Measurements from ENCODE around the gene POLR3A.

The POLR3A gene

DNA sequence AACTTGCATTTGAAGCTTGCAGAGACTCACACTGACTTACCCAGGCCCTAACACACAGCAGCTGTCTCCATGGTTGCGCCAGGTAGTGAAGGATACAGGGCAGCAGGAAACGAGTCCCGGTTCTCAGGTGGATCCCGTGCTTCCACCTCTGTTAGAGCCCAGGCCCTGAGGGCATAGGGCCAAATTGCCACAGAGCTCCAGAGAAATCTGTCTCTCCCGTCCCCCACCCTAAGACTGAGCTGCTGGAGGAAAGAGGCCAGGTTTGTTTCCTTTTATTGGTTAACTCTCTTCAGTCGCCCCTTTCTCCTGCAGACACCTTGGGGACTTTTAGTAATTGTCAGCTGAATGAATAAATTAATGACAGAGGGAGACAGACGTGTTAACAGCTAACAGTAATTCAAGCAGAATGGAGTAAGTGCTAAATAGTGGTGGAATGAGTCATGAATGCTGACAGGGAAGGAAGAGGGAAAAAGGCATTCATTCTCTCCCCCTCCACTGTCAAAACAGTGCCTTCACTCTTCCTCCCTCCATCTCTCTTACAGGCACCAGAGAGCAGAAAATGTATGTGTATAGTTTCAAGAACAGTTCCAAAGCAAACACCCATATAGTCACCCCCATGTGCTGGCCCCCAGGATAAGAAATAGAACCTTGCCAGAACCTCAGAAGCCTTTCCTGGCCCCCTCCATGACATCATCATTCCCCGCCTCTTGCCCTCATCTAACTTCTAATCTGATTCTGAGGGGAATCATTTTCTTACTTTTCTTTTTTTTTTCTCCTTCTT is 86.0 kb downstream of the POLR3A start:
- peak; percentile 70 for DNase-seq (ENCODE audit: low spot score)

DNA sequence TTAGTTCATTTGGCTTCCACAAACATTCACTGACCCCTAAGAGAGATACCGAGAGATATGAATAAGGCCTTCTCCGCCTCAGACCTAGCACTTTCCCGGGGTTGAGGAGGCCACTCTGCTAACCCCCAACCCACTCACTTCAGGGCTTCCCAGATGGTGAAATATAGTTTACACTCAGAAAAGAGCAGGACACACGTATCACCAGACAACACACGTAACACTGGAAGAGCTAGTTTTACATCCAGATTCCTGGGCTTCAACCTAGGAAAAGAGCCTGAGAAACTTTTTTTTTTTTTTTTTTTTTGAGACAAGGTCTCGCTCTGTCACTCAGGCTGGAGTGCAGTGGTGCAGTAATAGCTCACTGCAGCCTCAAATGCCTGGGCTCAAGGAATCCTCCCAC is 87.5 kb downstream of the POLR3A start:
- no peak for DNase-seq (ENCODE audit: low spot score)

- no peak for DNase-seq (ENCODE audit: low spot score)
Observed at GRCh38 chr10:77940627-77941026, 88.7 kb downstream of the POLR3A start.

GRCh38 chr10:77940225-77940624 is 89.1 kb downstream of the POLR3A start:
- no peak for DNase-seq (ENCODE audit: low spot score)

GRCh38 chr10:77939561-77940001 is 89.7 kb downstream of the POLR3A start:
- DNase-seq (ENCODE audit: low spot score), result no peak

- no peak for DNase-seq (ENCODE audit: low spot score)
Observed at GRCh38 chr10:77936697-77937567, 92.4 kb downstream of the POLR3A start.

DNA sequence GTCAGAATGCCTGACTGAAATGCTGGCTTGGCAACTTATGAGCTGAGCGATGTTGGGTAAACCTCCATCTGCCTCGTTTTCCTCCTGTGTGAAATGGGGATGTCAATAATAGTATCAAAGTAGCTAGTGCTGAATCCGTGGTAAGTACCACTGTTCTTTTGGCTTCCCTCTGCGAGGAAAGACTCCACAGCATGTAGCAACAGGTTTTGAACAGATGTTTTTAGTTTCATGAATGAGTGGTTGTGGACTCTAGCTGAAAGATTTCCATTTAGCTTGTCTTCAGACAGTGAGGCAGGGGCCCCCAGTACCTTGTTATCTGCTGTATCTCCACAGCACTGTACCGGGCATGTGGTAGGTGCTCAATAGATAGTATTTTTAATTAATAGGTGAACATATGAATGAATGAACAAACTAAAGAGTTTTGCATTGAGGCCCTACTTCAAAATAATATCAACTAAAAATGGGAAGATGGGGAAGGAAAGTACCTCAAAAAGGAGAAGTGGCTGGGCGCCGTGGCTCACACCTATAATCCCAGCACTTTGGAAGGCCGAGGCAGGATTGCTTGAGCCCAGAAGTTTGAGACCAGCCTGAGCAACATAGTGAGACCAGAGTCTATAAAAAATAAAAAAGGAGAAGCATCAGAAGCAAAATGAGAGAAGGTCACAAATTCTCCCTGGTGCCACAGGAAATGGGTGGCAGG is 97.1 kb downstream of the POLR3A start:
- no peak for DNase-seq (ENCODE audit: low spot score)

DNA sequence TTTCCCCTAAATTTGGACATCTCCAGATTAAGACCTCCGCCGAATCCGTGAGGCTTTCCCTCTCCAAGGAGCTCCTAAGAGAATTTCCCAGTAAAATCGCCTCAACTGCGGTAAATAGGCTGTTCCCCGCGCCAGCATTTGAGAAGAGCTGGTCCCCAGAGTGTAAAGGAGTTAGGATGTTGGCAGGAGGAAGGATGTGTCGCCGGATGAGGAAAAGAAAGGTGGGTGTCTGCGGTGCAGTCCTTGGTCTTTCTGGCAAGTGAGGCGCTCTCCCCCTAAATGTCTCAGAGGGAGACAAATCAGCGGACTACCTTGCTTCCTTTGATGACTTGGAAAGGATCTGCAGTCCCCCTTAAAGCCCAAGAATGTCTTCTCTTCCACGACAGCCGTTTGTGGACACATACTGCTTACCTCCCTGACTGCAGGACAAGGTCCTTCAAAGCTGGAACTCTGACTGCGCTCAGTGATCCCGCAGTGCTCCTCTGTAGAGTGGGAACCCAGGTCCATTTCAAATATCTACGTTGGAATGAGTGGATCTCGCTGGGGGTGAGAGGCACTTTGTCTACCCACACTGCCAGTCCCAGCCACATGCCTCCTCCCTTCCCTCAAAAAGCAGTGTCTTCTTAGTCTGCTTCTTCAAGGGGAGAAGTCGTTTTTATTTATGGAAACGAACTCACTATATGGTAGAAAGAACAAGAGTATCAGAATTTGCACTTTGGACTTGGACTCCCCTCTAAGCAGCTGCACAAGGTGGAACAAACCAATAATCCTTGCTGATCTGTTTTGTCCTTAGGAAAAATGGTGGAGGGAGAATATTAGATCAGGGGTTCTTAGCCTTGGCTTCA is 101.7 kb downstream of the POLR3A start:
- no peak for DNase-seq (ENCODE audit: low spot score)

GRCh38 chr10:77926566-77927401 is 102.5 kb downstream of the POLR3A start, which contains the start of gene DLG5:
Gene DLG5, minus strand, starts transcription at chr10:77926755. Its CDS starts 235 bp downstream, at chr10:77926520.
- DNase-seq (ENCODE audit: low spot score), result peak; percentile 36

- DNase-seq (ENCODE audit: low spot score), result peak; percentile 25
Observed at GRCh38 chr10:77925795-77926565, 103.3 kb downstream of the POLR3A start.

- no peak for DNase-seq (ENCODE audit: low spot score)
Observed at GRCh38 chr10:77925410-77925794, 103.9 kb downstream of the POLR3A start.

- no peak for DNase-seq (ENCODE audit: low spot score)
Observed at GRCh38 chr10:77922566-77923179, 106.6 kb downstream of the POLR3A start.

DNA sequence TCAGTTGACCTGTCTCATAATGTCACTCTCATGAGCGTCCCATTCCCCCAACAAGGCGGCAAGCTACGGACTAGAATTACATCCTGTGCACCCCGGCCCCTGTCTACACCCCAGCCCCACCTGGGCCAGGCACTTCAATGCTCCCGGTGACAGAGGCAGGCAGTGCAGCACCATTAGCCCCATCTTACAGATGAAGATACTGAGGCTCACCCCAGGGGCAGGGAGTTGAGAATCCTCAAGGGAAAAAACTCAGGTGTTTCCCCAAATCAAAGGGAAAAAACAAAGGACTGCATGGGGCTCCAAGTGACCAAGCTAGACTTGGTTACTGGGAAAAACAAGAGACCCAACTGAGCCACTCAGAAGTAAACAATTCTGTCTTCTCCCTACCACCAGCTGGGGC is 107.3 kb downstream of the POLR3A start:
- DNase-seq (ENCODE audit: low spot score), result no peak

GRCh38 chr10:77921395-77921794 is 107.9 kb downstream of the POLR3A start:
- no peak for DNase-seq (ENCODE audit: low spot score)

- no peak for DNase-seq (ENCODE audit: low spot score)
Observed at GRCh38 chr10:77920495-77920894, 108.8 kb downstream of the POLR3A start.

DNA sequence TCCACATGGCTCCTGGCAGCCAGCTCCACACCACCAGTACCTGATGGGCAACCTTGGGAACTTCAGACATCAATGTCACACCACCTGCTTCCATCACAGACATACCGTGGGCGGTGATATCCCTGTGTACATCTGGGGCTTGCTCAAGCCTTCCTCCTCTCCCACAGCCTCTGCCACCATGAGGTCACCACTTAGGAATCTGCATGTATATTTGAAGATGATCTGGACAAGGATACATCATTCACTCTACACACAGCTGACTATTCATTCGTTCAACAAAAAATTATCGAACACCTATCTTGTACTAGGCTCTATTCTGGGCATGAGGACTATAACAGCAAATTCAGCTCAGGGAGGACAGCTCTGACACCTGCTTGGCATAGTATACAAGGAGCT is 109.6 kb downstream of the POLR3A start:
- DNase-seq (ENCODE audit: low spot score), result peak; percentile 81

Measured in SW480 (cell line).